GM19035 (cell line): Measurements from ENCODE around the gene LTBP2.
"Not testable (repeated sequence)": the region's sequence is repeated elsewhere in the genome, so short reads cannot be mapped to it uniquely, and the experiment has no call there.

ENCODE experiments used
- ATAC-seq: cut with Tn5 transposase; IDR thresholded peaks from one replicate; pipeline ENCODE4 v1.9.1; 2021; ENCODE audit not compliant: unreplicated experiment

Gene LTBP2

DNA sequence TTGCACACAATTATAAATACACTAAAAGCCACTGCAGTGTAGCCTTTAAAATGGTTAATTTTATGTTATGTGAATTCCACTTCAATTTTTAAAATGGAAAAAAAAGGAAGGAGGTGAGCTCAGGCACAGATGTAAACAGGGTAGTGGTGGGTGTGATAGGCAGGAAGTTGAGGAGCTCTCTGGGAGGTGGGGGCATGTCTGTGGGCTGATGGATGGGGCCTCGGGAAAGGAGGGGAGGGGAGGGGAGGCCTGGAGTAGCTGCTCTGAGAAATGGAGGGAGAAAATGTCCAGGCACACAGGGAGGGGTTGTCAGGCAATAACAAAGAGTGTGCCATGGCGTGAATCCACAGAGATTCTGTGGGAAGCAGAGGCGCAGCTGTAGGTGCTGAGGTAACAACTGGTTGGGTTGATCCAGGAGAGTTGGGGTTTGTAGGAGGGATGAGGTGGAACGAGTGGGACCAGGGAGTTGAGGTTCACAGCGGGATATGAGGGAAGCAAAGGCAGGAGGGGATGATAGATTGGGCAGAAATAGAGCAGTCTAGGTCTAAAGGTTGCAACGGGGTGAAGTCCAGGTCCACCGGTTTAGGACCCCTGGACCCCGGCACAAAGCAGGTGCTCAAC, 57.2 kb downstream of the LTBP2 start:
- no peak for ATAC-seq

DNA sequence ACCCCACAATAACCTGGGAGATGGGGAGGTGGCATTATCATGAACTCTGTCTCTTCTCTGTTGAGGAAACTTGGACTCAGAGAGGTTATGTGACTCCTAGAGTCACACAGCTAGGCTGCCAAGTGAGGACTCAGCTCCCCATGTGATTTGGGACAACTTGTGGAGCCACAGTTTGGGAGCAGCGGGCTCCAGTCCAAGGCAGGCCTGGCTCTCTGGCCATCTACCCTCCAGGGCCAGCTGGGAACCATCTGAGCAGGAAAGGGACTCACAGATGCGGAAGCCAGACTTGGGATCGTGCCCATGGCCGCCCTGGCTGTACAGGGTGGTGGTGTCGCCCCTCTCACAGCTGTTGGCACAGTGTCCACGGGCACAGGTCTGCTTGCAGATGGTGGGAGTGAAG, 59.4 kb downstream of the LTBP2 start:
- ATAC-seq = no peak

DNA sequence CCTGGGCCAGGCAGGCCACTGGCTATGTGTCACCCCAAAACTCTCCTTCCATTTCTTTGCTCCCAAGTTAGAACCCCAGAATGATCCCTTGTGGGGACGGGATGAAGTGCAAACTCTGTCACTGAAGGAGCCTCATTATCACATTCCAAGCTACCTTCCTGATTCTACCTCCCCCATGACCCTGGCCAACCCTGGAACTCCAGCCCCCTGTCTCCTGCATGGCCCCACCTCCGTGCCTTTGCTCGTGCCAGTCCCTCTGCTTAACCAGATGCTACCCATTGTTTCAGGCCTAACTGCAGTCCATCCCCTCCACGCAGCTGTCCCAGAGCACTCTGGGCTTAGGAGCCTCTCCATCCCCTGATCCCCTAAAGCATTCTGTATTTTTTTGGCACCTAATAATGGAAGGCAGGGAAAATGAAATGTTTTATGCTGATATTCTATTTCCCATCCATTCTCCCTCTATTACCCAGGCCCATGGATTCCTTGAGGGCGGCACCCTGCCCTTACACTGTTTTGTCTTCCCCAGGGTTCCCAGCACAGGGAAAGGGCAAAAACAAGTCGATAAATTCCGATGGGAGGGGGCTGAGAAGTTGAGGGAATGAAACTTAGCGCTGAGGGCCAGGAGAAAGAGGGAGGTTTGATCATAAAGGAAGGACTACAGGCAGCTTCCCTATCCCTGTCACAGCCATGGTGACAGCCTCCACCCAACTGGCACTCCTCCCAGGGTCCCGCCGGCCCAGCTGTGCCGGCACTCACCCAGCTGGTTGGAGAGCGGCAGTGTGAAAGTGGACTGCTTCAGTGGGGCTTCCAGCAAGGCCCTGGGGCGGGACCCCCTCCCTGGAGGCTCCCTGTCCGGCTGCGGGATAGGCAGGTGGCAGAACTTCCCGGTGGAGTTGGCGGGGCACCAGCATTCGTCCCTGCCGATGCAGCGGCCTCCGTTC, 60.3 kb downstream of the LTBP2 start:
- ATAC-seq = no peak

DNA sequence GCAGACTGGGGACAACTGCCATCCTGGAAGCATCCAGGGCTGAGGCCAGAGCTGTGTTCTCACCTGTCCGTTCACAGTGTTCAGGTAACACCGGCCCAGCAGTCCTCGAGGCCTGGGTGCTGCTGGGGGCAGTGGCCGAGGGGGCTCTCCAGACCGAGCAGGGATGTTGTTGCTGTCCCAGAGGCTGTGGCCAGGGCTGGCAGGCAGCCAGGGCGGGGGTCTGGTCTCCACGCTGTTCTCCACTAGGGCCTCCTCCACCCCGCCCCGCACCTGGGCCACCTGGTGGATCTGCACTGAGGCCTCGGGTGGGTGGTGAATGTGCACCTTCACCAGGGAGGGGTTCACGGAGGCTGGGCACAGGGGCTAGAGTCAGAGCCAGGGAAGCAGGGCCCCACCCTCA, 61.0 kb downstream of the LTBP2 start:
- no peak for ATAC-seq

DNA sequence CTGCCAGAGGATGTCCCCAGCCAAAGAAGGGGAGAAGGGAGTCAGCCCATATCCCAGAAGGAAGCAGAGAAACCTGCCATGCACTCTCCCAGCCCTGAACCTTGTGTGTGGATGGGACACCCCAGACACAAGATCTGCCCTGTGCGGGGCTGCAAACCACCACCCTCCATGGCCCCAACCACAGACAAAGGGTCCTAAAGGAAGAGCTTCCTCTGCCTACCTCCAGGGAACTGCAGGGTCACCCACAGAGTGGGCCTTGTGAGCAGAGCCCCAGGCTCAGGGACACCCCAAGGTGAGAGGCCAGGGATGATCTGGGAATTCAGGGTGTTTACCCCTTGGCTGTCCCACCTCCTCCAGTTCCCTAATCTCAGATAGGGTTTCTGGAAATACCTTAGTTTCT, 62.0 kb downstream of the LTBP2 start:
- ATAC-seq = no peak

DNA sequence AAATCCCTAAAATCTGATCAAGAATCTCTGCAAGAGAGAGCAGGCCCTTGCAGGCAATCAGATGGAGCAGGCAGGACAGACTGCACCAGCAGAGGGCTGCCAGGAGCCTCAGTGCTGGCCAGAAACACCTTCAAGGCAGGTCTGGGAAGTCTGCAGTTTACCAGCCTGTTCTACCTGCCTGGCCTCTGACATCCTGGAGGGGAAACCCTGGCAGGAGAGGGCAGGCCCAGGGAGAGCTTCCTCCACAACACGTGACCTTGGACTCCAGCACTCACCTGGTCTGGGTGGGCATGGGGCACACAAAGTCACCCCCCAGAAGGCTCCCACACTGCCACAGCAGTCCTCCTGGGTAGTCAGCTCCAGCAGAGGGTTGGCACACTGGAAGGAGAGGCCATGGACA, 62.4 kb downstream of the LTBP2 start:
- no peak for ATAC-seq

DNA sequence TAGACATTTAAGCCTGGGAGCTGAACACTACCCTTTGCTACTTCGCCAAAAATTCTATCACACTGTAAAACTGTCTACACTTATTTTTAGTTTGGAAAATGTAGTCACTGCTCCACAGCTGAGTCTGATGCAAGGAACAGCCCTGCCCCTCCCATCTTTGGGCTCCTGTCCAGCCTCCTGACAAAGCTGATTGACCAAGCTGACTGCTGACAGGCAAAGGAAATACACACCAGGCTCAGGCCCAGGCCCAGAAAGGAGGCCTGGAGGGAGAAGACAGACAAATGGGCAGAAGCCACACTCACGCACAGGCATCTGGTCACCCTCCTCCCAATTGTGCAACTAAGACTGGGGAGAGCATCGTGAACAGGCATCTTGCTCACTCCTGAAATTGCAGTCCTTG, 63.2 kb downstream of the LTBP2 start:
- ATAC-seq = no peak

DNA sequence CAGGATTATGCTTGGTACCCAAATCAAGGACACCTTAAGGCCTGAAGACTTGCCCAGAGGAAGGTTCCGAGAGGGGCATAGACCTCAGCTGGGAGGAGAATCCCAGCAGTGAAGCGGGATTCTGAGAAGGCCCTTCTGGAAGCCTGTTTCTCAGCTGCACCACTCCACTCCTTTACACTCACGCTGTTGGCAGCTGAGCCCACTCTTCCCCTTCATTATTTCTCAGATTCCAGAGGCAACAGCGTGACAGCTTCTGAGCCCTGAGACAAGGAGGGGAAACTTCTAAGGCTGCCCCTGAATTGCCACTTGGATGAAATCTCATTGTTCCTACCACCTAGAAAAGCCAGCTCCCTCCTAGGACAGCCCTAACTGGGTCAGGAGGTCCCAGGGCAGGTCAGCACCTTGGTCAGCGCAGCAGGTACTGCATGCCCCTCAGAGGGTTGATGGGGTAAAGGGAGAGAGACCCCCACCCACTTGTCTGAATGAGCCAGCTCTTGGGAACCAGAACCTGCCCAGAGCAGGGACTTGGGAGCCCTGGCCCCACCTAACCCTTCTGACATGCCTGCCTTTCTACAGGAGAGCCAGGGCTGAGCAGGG, 64.6 kb downstream of the LTBP2 start:
- ATAC-seq = no peak

DNA sequence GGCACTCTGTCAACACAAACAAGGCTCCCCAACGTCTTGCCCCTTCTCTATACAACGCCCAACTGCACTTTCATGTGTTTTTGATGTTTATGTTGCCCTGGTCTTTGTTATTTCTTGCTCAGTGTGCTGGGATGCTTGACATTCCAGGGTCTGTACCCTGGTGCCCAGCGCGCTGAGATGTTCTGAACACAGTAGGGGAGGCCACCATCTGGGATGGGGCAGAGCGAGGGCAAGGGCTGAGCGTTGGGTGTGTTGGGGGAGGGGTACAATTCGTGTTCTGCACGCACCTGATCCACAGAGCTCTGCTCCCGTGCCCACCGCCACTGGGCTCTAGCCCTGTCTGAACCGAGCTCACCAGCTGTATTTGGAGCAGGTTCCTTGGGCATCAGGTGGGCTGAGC, 65.6 kb downstream of the LTBP2 start:
- ATAC-seq = no peak

DNA sequence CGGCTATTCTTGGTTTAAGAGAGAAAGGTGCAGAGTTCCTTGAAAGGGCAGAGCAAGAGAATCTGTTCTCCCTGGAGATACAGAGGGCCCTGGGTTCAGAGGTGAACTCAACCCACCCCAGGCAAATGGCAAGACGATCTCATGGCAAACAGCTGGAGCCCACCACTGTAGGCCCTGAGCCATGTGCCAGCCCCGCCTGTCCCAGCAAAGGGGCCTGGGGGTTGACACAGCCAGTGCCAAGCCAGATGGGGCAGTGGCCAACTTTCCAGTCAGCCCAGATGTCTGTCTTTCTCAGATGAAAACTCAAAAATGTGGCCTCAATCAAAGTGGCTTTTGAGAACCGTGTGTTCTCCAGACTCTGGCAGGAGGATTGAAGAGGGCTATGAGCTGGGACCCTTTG, 66.7 kb downstream of the LTBP2 start:
- ATAC-seq = no peak

DNA sequence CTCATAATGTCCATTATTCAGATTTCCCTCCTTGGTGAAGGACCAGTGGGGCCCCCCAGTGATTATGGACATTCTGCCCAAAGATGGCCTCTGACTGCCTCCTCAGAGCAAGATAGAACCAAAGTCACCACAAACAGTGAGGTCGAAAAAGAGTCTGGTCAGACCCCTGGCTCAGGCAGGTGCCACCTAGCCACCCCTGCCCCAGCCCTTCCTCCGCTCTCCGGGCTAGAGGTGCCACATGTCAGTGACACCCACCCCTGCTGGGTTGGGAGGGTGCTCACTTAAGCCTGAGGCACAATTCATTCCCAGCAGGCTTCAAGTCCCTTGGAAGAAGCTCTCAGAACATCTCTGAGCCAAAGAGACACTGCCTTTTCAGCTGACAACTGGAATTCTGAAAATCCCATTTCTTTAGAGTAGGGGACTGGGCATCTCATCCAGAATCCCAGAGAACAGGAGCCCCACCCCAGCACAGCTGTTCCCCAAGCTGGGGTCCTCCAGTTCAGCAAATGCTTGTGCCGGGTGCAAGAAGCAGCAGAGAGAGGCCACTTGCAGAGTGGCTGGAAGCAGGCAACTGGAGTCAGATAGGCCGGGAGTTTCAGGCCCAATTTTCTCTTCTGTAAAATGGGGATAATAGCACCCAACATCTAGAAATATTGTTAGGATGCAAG, 68.1 kb downstream of the LTBP2 start:
- ATAC-seq = no peak

DNA sequence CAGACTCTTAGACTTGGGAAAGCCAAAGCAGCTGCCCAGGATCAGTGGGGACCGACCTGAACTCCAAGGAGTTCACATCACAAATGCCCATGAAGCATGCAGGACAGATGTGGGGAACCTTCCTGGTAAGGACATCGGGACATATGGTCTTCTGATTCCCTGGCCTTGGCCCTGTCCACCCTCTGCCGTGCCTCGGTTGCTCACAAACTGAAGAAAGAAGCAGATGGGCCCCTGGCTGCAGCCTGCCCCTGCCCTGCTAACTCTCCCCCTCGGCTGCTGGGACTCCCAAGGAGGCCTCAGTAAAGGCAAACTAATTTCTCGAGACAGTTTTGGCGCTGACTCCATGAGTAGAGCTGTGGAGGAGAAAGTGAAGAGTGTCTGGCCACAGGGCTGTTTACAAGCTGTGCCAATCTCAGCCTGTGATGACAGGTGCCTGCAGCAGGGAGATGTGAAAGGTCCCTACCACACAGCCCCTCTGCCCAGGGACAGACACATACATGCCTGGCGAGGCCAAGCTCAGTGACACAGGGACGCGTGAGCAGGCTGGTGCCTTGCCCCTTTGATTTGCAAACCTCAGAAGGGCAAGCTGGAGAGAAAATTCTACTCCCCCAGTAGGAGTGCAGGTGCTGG, 69.9 kb downstream of the LTBP2 start:
- ATAC-seq = no peak

DNA sequence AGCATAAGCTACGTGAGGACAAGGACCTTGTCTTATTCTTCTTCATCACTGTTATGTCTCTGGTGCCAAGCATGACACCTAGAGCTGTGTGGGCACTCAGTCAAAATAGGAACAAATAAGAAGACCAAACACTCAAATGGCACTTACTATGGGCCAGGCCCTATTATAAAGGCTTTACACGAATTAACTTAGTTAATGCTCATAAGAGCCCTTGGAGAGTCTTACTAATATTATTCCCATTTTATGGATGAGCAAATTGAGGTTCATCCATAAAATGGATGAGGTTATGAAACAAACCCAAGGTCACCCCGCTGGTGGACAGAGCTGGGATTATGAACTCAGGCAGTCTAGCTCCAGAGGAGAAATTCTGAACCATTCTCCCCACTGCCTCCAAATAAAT, 70.8 kb downstream of the LTBP2 start:
- ATAC-seq = no peak

DNA sequence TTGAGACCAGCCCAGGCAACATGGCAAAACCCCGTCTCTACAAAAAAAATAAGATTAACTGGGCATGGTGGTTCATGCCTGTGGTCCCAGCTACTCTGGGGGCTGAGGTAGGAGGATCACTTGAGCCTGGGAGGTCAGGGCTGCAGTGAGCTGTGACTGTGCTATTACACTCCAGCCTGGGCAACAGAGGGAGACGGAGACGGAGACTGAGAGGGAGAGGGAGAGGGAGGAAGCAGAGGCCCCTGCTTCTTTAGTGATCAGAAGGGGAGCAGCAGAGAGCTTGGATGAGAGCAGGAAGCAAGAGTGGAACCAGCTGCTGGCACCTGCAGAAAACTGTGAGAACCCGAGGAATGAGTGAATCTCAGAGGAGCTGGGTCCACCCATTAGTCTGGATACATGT, 72.5 kb downstream of the LTBP2 start:
- ATAC-seq = no peak

DNA sequence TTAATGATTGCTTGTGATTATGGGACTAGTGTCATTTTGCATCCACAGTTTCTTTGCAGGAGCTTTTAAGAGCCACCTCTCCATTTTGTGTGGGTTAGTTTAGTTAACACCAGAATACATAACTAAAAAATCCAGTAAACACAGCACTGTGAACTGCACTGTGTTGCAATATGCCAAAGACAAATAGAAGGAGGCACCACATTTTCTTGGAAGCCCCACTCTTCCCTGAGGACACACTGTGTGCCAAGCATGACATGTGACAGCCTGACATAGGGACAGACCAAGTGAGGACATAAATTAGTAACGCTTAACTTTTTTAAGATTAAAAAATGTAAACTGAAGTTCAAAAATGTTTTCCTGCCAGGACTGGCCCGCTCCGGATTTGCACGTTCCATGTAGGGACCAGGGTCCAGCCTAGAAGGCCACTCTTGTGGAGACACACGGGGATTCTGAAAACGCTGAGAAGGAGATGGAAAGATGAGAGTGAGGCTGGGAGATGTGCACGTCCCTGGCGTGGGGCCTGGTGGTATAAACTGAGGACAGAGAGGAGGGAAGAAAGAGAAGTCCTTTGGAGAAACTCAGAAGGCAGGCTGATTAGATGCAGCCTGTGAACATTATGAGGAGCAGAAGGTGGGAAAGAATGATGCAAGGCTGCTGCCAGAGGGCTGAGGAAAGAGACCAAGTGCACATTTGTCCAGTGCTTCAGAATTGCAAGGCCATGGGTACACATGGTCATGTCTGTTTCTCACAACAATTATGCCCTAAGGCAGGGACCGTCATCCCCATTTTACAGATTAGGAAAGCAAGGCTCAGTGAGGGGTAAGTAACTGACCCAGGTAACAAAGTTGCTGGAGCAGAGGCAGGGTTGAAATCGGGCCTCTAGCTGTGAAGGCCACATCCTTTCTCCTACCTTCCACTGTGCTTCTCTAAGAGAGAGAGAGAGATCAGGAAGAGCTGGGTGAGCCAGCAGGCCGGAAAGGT, 73.3 kb downstream of the LTBP2 start:
- ATAC-seq = no peak

DNA sequence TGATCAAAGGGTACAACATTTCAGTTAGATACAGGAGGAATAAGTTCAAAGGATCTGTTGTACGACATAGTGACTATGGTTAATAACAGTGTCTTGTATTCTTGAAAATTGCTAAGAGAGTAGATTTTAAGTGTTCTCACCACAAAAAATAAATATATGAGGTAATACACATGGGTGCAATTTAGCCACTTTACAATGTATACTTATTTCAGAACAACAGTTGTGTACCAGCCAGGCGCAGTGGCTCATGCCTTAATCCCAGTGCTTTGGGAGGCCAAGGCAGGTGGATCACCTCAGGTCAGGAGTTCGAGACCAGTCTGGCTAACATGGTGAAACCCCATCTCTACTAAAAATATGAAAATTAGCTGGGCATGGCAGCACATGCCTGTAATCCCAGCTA, 75.7 kb downstream of the LTBP2 start:
- ATAC-seq = not testable (repeated sequence)

DNA sequence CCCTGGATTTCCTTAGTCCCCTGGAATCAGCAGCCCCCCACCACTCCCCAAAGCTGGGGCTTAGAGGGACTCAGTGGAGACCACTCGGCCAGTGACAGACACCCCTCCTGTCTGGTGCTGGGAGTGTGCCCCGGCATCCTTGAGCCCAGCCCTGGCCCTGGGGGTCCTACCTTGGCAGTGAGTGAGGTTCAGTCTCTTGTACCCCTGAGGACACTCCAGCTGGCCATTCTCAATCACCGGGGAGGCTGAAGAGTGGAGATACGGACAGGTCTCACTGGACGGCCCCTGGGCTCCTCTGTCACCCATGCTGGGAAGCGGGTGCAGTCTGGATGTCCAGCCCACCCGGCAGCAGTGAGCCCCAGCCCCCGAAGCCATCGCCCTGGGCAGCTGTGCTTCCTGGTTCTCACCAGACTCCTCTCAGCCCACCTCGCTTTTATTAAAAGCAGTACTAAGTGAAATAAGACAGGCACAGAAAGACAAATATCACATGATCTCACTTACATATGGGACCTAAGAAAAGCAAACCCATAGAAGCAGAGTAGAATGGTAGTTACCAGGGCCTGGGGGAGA, 76.2 kb downstream of the LTBP2 start:
- ATAC-seq = no peak

DNA sequence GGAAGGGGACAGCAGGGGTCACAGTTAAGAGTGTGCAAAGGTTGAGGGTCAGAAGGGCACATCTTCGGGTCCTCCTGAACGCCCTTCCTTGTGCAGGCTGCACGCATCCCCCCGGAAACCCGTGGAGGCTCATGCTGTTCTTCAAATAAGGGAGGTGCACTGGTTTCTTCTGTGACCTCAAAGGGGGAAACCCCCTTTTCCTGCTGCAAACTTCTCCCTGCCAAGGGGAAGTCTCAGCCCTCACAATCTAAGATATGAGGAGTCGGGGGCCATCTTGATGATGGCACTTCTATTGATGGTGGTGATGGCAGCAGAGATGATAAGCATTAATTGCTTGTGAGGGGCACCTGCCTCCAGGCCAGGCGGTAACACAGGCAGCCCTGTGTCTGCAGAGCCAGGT, 78.5 kb downstream of the LTBP2 start:
- no peak for ATAC-seq

DNA sequence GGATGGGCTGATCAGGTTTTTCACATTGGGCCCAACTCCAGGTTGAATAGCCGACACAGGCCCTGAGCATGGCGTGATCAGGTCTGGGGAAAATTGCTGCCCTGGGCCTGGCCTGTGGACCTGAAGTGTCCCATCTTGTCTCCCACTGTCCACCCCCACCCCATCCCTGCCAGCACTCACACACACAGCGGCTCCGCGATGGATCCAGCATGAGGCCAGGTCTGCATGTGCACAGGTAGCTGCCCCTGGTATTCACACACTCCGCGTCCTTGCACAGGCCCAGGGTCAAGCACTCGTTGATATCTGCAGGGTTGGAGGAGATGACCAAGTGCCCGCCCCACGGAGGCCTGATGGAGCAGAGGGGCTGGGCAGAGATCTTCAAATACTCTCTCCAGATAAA, 79.8 kb downstream of the LTBP2 start:
- no peak for ATAC-seq

DNA sequence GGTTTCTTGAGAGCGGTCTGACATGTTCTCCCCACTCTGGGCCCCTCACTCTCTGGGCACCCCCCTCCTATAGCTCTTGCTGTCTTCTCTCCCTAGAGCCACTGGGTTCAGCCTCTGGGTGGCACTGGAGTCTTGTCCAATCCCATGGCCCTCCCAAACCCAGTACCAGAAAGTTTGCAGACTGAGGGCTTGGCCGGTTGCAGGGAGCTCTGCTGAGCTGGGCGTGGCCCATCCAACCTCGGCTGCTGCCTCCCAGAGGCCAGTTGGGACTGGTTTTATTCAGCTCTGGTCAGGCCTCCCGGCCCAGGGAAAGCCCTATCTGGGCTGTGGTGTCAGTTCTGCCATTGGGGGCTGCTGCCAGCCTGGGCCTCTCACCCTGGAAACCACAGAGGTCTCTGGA, 80.6 kb downstream of the LTBP2 start:
- ATAC-seq = no peak
